ENCODE data around the gene RNF222. TPM values are rescaled to one million over a fixed set of nuclear protein-coding genes. Genes with fewer than 3 reads are reported as not detected.

The RNF222 gene
- total and polyA plus RNA-seq, 2 experiments from 2014 or later = 0.37 TPM; not detected in 1

- TF ChIP-seq CTCF (IDR thresholded peaks at IDR 0.05; ENCODE audit: low read depth, low read length) = no peak
- Histone ChIP-seq H3K4me3 (peak within 1 kb of the TSS; percentile 83), H3K36me3 (no peaks in the 10 kb centered on the region), H3K27ac (peak within 1 kb of the TSS; percentile 99), H3K9me3 (ENCODE audit: low read depth) (no peaks in the 10 kb centered on the region), H3K27me3 (no peaks in the 10 kb centered on the region), H3K4me1 (ENCODE audit: low read depth) (peaks cover 10% of the 10 kb centered on the region)
- peak; percentile 99 for DNase-seq (ENCODE audit: low read depth in 1 of 2, low spot score in 1 of 2)
These were observed 37.9 kb upstream of the RNF222 start, which contains the start of gene NDEL1 for GRCh38 chr17:8435245-8436168. NDEL1 (plus strand) TSS chr17:8435884; CDS start chr17:8444272, 8,388 bp downstream.

GRCh38 chr17:8430966-8431365 lies 33.3 kb upstream of the RNF222 start:
- Histone ChIP-seq H3K9me3 (ENCODE audit: low read depth) (no peaks in the 10 kb centered on the region), H3K27ac (no peak overlapping the region), H3K27me3 (no peaks in the 10 kb centered on the region), H3K4me3 (no peak overlapping the region), H3K36me3 (no peaks in the 10 kb centered on the region), H3K4me1 (ENCODE audit: low read depth) (no peaks in the 10 kb centered on the region)
- TF ChIP-seq CTCF (IDR thresholded peaks at IDR 0.05; ENCODE audit: low read depth, low read length) = peak; percentile 6
- peak in 1 of 2 donors; percentile 88 for DNase-seq (ENCODE audit: low read depth in 1 of 2, low spot score in 1 of 2)

- Histone ChIP-seq H3K36me3 (no peaks in the 10 kb centered on the region), H3K27me3 (no peaks in the 10 kb centered on the region), H3K4me3 (no peak overlapping the region), H3K4me1 (ENCODE audit: low read depth) (no peaks in the 10 kb centered on the region), H3K9me3 (ENCODE audit: low read depth) (no peaks in the 10 kb centered on the region), H3K27ac (no peak overlapping the region)
- TF ChIP-seq CTCF (IDR thresholded peaks at IDR 0.05; ENCODE audit: low read depth, low read length) = no peak
- no peak for DNase-seq (ENCODE audit: low read depth in 1 of 2, low spot score in 1 of 2)
These were observed 29.2 kb upstream of the RNF222 start for GRCh38 chr17:8426802-8427201.

GRCh38 chr17:8426094-8426720 lies 28.6 kb upstream of the RNF222 start:
- H3K4me3 ChIP-seq = no peak overlapping the region
- no peaks in the 10 kb centered on the region for H3K4me1 ChIP-seq (ENCODE audit: low read depth)
- no peak overlapping the region for H3K27ac ChIP-seq
- H3K36me3 ChIP-seq = no peaks in the 10 kb centered on the region
- H3K27me3 ChIP-seq = no peaks in the 10 kb centered on the region
- no peaks in the 10 kb centered on the region for H3K9me3 ChIP-seq (ENCODE audit: low read depth)
- no peak for TF ChIP-seq CTCF (IDR thresholded peaks at IDR 0.05; ENCODE audit: low read depth, low read length)
- no peak for DNase-seq (ENCODE audit: low read depth in 1 of 2, low spot score in 1 of 2)

GRCh38 chr17:8421571-8421970 lies 23.9 kb upstream of the RNF222 start:
- TF ChIP-seq CTCF (IDR thresholded peaks at IDR 0.05; ENCODE audit: low read depth, low read length) = no peak
- H3K27ac ChIP-seq = no peak overlapping the region
- no peak for DNase-seq (ENCODE audit: low read depth in 1 of 2, low spot score in 1 of 2)
- no peaks in the 10 kb centered on the region for H3K27me3 ChIP-seq
- no peaks in the 10 kb centered on the region for H3K36me3 ChIP-seq
- H3K4me3 ChIP-seq = no peak overlapping the region
- H3K9me3 ChIP-seq (ENCODE audit: low read depth) = no peaks in the 10 kb centered on the region
- H3K4me1 ChIP-seq (ENCODE audit: low read depth) = peaks cover 10% of the 10 kb centered on the region

Data from cardiac muscle cell (in vitro differentiated cells and primary cell).